ENCODE results near the gene ERN2.

- TF ChIP-seq CTCF (conservative IDR thresholded peaks at IDR 0.05) (no peak), ZFX (IDR thresholded peaks at IDR 0.05) (no peak)
Measured at GRCh38 chr16:23683487-23683886, 29.5 kb downstream of the ERN2 start.

All from C4-2B (cell line).